NCI-H526 (cell line): ENCODE results near the gene SLC24A4.

Source experiments
- DNase-seq, 2 experiments: peaks; one replicate each; lab custom pipeline; 2025; lab: John Stamatoyannopoulos, UW

SLC24A4 gene, protein sequence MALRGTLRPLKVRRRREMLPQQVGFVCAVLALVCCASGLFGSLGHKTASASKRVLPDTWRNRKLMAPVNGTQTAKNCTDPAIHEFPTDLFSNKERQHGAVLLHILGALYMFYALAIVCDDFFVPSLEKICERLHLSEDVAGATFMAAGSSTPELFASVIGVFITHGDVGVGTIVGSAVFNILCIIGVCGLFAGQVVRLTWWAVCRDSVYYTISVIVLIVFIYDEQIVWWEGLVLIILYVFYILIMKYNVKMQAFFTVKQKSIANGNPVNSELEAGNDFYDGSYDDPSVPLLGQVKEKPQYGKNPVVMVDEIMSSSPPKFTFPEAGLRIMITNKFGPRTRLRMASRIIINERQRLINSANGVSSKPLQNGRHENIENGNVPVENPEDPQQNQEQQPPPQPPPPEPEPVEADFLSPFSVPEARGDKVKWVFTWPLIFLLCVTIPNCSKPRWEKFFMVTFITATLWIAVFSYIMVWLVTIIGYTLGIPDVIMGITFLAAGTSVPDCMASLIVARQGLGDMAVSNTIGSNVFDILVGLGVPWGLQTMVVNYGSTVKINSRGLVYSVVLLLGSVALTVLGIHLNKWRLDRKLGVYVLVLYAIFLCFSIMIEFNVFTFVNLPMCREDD

DNA sequence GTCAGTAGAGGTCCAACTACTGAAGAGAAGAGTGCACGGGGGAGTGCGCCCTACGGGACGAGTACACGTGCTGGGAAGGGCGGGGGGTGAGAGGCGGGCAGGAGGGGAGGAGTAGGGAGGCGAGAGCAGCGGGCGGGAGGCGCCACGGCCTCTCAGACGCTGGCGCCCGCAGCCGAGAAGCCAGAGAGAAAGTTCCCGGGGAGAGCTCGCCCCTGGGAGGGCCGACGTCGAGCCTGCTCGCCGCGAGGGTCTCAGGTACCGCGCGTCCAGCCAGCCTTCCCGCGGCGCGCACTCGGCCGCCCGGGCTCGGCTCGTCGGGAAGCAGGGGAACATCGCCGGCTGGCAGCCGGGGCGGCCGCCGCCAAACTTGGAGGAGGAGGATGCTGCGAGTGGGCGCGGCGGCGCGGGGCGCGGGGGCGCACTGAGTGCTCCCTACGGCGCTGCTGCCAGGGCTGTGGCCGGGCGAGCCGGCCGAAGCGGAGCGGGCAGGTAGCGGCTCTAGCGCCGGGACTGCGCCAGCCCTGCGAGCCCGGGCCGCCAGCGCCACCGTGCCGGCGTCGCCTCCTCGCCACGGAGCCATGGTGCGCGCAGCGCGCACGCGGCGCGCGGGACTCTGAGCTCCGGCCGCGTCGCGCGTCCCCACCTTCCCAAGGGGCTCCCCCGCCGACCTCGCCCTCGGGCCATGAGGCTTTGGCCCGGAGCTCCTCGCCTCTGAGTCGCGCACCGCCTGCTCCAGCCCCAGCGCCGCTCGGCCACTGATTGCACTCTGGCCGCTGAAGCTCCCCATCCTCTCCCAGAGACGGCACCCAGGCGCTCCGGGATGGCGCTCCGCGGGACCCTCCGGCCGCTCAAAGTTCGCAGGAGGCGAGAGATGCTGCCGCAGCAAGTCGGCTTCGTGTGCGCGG is at the start of gene SLC24A4:
SLC24A4 (plus strand) TSS at position 155 of the 905 bp plus-strand sequence; CDS start at position 821, 666 bp downstream.
- peak in 1 of 2 experiments; percentile 44 for DNase-seq

DNA sequence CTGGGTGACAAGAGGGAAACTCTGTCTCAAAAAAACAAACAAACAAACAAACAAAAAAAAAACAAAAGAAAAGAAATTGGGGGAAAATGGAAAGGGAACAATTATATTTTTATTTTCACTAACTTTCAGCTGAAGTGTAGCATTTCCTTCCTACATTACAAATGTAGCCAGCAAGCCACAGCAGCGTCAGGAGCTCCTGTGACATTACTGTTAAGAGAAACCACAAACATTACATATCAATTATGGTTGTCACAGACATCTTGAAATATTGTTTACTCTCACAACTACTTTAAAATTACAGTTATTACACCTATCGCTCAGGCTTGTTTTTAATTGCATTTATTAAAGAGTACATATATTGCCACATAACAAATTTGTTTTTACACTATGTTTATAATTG is 49.8 kb upstream of the SLC24A4 start:
- DNase-seq = no peak

DNA sequence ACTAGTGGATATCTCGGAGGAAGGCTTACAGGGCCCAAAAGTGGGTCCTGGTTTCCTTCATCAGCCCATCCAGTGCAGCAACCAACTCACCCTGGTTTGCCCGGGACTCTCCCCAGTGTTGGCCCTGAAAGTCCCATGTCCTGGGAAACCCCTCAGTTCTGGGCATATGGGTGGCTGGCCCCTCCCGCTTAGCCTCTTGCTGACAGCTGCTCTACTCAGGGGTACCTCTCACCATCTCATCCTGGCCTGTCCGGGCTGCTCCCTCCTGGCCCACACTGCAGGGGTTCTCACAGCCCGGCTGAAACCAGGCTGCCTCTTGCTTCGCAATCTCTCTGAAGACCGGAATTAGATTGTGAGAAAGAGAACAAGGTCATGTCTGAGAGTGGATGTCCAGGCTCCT is 48.9 kb upstream of the SLC24A4 start:
- no peak for DNase-seq

DNA sequence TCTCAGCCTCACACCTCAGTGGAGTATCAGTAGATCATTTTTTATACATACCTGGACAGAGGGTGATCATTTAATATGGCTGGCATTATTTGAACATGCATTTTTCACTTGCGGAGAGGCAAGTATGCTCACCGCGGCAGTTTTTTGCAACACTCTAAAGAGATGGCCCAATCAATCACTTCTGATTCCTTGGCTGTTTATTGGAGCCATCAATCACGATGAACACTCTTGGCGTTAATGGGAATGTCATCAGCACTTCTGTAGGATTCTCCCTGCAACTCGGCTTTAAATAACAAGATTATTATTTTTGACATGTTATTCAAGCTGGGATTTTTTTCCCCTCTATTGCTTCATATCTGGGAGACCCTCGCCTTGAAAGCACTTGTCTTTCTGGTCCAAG is 46.9 kb upstream of the SLC24A4 start:
- DNase-seq = no peak

DNA sequence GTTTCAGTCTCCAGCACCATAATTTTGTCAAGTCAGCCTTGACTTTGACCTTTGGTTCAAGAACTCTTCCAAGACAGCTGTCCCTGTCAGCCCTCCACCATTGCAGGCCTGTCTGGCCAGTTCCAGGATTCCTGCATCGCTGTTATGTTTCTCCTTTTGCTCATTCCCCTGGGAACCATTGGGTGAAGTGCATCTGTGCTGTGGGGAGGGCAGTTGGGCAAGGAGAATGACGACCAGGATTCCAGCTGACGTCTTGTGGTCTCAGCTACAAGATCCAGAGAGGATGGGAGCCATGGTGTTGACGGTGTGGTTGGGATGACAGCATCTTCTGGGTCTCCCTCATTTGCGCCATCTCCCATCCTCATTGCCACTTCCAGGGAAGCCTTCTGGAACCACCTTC is 45.9 kb upstream of the SLC24A4 start:
- DNase-seq = no peak

DNA sequence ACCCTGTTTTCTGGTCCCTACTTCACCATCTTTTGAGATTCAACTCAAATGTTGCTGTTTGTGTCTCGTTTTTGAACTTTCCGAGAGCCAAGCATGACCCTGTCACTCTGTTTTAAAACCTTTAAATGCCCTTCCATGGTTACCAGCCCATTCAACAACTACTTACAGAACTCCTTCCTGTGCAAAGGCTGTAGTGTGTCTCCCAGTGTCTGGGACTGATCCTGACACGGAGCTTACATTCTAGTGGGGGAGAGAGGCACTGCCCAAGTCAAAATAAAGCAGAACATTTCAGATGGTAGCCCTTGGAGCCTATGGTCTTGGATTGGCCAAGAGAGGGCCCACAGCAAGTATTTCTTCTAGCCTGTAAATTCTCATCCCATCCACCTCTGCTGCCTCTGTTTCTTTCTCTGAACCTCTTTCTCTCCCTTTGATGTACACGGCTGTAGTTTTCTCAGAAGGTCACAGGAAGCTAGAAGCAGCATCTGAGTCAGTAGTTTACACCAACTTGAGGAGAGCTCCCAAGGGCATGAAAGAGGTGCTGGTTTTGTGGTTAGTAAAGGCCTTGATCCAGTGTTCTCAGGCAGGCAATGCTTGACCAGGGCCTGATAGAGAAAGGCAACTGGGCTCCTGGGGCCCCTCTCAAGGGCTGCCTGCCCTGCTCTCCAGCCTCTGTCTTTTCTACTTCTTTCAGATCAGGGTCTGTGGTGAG is 42.3 kb upstream of the SLC24A4 start:
- DNase-seq = no peak

DNA sequence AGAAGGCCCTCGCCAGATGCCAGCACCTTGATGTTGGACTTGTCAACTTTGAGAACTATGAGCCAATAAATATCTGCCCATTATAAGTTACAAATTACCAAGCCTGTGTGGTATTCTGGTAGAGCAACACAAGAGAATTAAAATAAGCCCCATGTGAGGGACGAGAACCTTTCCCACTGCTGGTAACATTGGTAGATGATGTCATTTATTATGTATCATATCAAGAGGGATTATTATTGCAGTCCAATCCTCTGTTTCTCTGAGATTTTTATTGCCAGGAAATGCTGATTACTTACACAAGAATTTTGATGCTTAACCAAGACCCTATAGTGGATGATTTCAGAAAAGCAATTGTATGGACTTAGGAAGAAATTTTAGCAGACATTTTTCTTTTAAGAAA is 40.3 kb upstream of the SLC24A4 start:
- DNase-seq = no peak

DNA sequence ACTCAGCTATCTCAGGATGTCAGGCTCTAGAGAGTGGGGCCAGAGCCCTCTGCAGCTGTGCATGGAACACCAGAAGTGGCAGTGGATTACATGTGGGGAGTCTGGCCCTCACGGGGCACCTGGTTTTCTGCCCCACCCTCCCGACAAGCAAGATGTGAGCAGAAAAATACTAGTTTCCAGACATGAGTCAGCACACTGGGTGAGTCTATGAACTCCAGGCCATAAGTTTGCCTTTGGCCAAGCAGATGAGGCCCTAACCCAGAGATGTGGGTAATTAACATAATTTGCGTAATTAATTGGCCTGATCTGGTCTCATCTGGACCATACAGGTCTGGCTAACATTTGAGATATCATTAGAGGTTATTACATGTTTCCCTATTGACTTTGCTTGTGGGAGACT is 37.7 kb upstream of the SLC24A4 start:
- DNase-seq = no peak

- no peak for DNase-seq
These were observed 35.0 kb upstream of the SLC24A4 start for GRCh38 chr14:92287987-92288386.

- no peak for DNase-seq
These were observed 33.8 kb upstream of the SLC24A4 start for GRCh38 chr14:92288994-92289660.

DNA sequence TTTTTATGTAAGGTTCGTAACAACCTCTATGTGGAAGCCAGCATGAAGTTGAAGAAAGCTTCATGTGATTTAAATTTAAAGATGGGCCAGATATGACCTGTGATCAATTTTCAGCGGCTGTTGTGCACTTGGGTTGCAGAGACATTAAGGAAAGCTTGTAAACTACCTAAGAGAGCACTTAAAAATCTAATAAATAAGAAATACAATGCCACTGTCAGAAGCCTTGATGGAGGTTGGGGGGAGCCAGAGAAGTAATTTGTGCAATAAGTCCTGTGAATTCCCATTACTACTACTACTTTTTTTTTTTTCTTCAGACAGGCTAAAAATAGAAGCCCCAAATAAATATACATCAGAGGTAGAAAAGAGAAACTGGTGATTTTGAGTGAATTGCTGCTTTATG is 30.3 kb upstream of the SLC24A4 start:
- no peak for DNase-seq

- DNase-seq = no peak
These were observed 28.5 kb upstream of the SLC24A4 start for GRCh38 chr14:92294506-92294905.

DNA sequence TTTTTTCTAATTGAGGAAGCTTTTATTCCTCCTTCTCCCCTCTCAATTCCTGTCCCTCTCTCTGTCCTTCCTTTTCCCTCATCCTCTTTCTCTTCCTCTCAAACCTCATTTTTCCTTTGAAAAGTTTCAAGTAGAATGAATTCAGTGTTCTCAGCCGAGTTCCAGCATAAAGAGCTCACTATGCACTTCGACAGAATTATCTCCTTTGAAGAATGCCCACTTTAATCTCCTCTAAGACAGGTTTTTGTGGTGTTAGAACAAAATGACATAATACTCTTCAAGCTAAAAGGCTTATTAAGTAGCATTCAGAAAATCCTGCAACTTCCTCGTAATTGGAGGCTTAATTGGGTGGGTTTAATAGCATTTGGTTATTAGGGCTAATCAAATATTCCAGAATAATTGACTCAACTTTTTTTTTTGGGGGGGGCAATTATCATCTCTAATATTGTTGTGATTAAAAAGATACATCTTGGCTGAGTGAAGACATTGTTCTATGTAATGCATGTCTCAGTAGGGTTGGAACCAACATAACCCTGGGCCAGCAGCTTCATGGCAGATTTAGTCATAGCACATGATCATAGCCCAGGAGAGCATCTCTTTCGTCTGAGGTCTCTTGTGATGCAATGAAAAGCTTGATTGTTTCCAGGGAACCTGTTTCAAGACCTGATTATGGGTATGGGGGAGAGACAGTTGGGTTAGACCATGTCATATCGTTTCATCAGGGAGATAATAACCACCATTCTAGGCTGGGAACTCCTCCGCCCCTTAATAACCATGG is 25.0 kb upstream of the SLC24A4 start:
- no peak for DNase-seq

DNA sequence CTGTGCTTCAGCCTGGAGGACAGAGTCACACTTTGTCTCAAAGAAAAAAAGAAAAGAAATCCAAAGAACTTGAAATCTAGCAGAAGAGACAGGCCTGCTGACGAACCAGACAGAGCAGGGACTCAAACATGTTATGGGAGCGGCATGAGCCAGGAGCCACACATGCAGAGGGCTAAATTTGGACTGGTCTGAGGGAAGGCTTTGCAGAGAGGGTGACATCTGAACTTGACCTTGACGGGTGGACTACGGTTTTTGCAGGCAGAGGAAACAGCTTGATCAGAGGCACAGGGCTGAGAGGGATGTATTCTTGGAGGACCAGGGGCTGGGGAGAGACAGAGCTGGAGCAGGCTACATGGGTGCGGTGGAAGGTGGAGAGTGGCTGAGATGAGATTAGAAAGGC is 20.5 kb upstream of the SLC24A4 start:
- DNase-seq = no peak

- no peak for DNase-seq
These were observed 14.2 kb upstream of the SLC24A4 start for GRCh38 chr14:92308716-92309115.

GRCh38 chr14:92309968-92310530 is 12.9 kb upstream of the SLC24A4 start:
- DNase-seq = no peak

GRCh38 chr14:92310776-92311375 is 12.1 kb upstream of the SLC24A4 start:
- no peak for DNase-seq

DNA sequence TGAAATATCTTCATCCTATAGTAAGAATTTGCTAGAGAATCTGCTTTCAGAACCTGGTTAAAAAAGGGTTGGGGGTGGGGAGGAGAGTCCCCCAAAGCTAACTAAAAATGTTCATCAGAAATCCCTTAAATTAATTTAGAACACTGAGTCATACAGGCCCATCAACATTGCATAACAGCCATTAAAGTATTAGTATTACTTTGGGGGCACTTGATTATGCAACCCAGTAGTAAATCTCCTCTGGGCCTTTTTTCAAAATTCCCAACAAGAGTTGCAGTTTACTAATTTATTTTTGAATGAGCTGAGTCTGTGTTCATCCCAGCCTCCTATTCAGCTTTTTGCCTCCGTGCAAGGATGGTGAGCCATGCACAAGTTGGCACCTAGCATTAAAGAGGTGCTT is 8.8 kb upstream of the SLC24A4 start:
- DNase-seq = no peak

GRCh38 chr14:92315050-92315805 is 7.7 kb upstream of the SLC24A4 start:
- no peak for DNase-seq
